ENCODE data around the gene PGAP1.

Gene PGAP1

DNA sequence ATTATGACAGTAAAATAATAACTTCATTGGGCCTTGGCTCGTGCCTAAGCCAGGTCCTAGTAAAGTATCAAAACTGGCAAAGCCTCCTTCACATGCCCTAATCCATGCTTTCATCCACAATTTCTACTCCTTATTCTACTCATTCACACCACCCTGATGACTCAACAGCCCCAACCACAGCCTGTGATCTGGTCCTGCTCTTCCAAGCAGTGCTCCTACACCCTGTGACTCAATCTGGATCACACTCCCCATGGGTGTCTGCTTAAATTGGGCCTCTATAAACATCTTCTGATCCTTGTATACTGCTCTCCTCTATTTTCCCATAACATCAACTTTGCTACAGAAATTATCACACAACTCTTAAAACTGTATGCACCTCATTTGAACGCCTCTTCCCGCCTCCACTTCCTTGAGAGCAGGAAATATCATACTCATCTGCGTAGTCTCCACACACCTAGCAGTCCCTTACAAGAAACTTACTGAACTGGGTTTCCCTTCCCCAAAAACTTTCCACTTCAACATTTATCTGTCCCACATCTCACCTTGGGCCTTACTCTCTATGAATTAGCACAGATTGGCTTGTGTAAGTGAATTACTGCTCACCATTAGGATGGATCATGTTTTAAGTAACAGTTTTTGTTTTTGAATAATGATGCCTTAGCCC lies 142.9 kb downstream of the PGAP1 start:
- no peak for DNase-seq

All from NCI-H2081 treated with DMSO at 0.1 percent for 48 hours (cell line).